Globus pallidus (tissue), 1 donor: ENCODE data around the gene UGT1A5.

Experiments used
- DNase-seq: peaks from one replicate; pipeline ENCODE4 v3.0.0-alpha.2; 2015; ENCODE audit warnings: low spot score

Gene UGT1A5

GRCh38 chr2:233712611-233713261 is at the start of gene UGT1A5:
Gene UGT1A5, plus strand, starts transcription at chr2:233712907. Its CDS starts 85 bp downstream, at chr2:233712992.
- DNase-seq = no peak

GRCh38 chr2:233663911-233664310 is 48.8 kb upstream of the UGT1A5 start:
- no peak for DNase-seq

GRCh38 chr2:233668605-233669260 is 44.0 kb upstream of the UGT1A5 start:
- no peak for DNase-seq

- no peak for DNase-seq
Measured at GRCh38 chr2:233671290-233672161, 41.2 kb upstream of the UGT1A5 start, which contains the start of gene UGT1A9. Gene UGT1A9, plus strand, starts transcription at chr2:233671898. Its CDS starts 37 bp downstream, at chr2:233671935.

GRCh38 chr2:233672886-233673285 is 39.8 kb upstream of the UGT1A5 start:
- DNase-seq = no peak

- DNase-seq = no peak
Measured at GRCh38 chr2:233673896-233674295, 38.8 kb upstream of the UGT1A5 start.

GRCh38 chr2:233674314-233674713 is 38.4 kb upstream of the UGT1A5 start:
- DNase-seq = no peak

GRCh38 chr2:233674995-233675394 is 37.7 kb upstream of the UGT1A5 start:
- no peak for DNase-seq

- DNase-seq = no peak
Measured at GRCh38 chr2:233676046-233676445, 36.7 kb upstream of the UGT1A5 start.

GRCh38 chr2:233679196-233679595 is 33.5 kb upstream of the UGT1A5 start:
- no peak for DNase-seq

GRCh38 chr2:233680361-233681045 is 32.2 kb upstream of the UGT1A5 start:
- DNase-seq = no peak

GRCh38 chr2:233681521-233682099 is 31.1 kb upstream of the UGT1A5 start, which contains the start of gene UGT1A7:
Gene UGT1A7, plus strand, starts transcription at chr2:233681901. Its CDS starts 37 bp downstream, at chr2:233681938.
- DNase-seq = no peak

GRCh38 chr2:233684640-233685039 is 28.1 kb upstream of the UGT1A5 start:
- DNase-seq = no peak

- no peak for DNase-seq
Measured at GRCh38 chr2:233686928-233687327, 25.8 kb upstream of the UGT1A5 start.

GRCh38 chr2:233688341-233688740 is 24.4 kb upstream of the UGT1A5 start:
- no peak for DNase-seq

GRCh38 chr2:233689031-233689430 is 23.7 kb upstream of the UGT1A5 start:
- DNase-seq = no peak

GRCh38 chr2:233689501-233689900 is 23.2 kb upstream of the UGT1A5 start:
- no peak for DNase-seq

- no peak for DNase-seq
Measured at GRCh38 chr2:233690444-233690843, 22.3 kb upstream of the UGT1A5 start.

GRCh38 chr2:233691443-233692433 is 21.0 kb upstream of the UGT1A5 start:
- no peak for DNase-seq

- DNase-seq = no peak
Measured at GRCh38 chr2:233692648-233693047, 20.1 kb upstream of the UGT1A5 start, which contains the start of gene UGT1A6. Gene UGT1A6, plus strand, starts transcription at chr2:233692890. Its CDS starts 115 bp downstream, at chr2:233693005.
